Left ventricle myocardium superior (tissue), 1 donor: ENCODE data around the gene RNMT. TPM values are rescaled to one million over a fixed set of nuclear protein-coding genes. Genes with fewer than 3 reads are reported as not detected.

Experiments
- ATAC-seq: fragments of 200-7000 bp; cut with Tn5 transposase; one replicate; pipeline ENCODE4 v1.9.1; 2020; ENCODE audit warnings: mild to moderate bottlenecking, moderate library complexity
- DNase-seq: peaks from one replicate; pipeline ENCODE4 v3.0.0-alpha.2; 2020
- intact Hi-C: fragments of 100-400 bp; cut with micrococcal nuclease; formaldehyde crosslinking; loops from one replicate; pipeline ENCODE4 v1.11.0; 2022
- total RNA-seq: library from RNA; stranded (reverse); fragmentation: NEBNext Ultra II Directional; extraction: Animal tissue kit (Norgen Biotek cat#: 25700); gene quantifications from one replicate; pipeline ENCODE4 v1.2.1, GENCODE V29; 2021
- donor health status: DM: no; HTN: yes; CAD: no; lungs with severe emphysema.

The RNMT gene
- total RNA-seq, 1 donor from 2014 or later, result 20.0 TPM

DNA sequence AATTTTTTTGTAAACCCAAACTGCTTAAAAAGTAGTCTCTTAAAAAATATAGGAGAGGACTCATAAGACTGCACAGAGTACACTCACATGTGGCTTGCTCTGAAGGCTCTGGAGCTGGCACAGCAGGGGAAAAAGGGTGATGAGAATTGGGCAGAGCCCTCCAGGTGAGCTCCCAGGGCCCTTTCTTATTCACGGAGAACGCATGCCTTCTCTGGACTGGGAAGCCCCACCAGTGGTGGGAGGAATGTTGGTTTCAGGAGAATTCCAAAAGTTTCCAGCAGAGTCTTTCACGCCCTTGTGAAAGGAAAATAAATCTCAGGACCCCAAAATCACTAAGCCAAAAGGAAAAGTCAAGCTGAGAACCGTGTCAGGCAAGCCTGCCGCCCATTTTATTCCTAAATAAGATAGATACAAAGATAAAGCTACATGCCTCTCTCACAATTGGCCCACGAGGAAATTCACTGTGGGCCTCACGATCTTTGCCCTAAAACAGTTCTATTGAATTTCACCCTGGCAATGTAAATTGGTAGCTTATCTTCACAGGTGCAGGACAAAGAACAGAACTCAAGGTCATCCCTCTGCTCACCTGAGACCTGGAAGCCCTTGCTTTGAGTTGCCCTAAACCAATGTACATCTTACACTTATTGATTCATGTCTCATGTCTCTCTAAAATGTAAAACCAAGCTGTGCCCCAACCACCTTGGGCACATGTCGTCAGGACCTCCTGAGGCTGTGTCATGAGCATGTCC is 82.0 kb downstream of the RNMT start:
- intact Hi-C loops, result no loop called here
- ATAC-seq (no peak), DNase-seq (no peak)

DNA sequence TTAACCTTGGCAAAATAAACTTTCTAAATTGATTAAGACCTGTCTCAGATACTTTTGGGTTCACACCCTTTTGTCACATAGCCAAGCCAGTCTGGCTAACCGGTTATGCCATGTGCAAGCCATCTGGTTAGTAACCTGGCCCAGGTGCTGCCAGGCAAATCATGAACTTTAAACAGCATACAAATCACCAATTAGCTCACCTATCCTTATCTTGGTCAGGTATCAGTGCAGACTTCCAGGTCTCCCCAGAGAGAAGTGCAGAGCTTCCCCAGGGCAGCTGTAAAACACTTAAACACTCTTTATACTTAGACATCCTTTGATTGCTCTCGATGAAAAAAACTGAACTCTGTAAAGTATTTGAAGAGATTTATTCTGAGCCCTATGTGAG is 82.6 kb downstream of the RNMT start:
- intact Hi-C loops, result no loop called here
- DNase-seq, result no peak

DNA sequence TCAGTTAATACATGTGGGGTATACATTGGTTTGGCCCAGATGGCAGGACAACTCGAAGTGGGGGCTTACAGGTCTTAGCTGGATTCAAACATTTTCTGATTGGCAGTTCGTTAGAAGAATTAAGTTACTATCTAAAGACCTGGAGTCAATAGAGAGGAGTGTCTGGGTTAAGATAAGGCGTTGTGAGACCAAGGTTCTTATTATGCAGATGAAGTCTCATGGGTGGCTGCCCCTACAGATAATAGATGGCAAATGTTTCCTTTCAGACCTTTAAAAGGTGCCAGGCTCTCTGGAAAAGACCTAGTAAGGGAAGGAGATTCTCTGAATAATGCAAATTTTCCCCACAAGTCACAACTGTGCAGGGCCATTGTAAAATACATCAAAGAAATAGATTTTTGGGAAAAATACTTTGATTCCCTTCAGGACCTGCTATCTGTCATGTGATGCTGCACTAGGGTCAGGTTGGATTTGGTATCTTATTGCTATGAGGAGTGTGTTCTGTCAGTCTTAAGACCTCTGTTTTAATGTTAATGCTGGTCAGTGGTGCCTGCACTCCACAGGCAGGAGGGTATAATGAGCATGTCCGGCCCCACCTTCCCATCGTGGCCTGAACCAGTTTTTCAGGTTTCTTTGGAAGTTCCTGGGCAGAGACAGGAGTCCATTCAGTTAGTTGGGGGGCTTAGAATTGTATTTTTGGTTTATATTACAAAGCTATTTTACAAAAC is 83.2 kb downstream of the RNMT start:
- ATAC-seq (no peak), DNase-seq (no peak)
- intact Hi-C loops, result no loop called here

More for the DNA sequence above, 82.6 kb downstream of the RNMT start:
- no peak for ATAC-seq

DNA sequence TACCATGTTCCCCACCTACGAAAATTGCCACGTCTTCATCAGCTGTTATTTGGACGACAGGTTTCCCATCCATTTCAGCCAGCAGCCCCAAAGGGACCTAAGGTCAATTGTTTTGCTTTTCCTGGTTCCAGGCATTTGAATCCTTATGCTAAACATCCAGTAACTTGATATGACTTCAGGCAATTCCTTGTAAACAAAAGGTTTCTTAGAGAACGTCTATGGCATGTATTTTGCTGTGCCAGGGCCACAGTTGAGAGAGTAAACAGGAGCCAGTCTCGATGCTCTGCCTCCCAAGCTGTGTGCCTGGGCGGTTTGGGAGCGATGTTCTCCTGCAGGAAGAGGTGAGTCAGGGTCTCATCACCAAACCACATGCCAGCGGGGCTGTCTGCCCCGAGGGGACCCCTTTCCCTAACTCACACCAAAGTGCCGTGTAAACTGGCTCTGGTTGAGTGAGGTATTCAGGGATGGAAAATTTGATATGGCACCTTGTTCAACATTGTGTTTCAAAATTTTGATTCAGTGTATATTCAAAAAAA is 84.5 kb downstream of the RNMT start:
- DNase-seq (no peak), ATAC-seq (no peak)
- intact Hi-C loops, result no loop called here

DNA sequence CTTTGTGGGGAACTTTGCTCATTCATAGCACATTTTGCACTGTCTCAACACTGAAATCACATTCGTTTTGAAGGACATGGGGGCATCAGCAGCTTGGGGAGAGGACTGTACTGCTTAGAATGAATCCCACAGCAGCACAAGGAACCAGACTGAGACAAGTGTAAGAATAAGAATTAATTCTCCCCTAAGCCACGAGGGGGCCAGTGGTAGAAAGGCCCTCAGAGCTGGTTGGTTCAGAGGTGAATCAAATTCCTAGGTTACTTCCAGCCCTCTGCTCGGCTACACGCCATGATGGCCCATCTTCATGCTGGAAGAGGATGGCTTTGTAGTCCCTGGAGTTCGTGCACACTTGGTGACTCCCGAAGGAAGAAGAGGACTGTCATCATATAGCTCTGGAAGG is 85.5 kb downstream of the RNMT start:
- DNase-seq, result no peak
- no peak for ATAC-seq
- intact Hi-C loops, result no loop called here

DNA sequence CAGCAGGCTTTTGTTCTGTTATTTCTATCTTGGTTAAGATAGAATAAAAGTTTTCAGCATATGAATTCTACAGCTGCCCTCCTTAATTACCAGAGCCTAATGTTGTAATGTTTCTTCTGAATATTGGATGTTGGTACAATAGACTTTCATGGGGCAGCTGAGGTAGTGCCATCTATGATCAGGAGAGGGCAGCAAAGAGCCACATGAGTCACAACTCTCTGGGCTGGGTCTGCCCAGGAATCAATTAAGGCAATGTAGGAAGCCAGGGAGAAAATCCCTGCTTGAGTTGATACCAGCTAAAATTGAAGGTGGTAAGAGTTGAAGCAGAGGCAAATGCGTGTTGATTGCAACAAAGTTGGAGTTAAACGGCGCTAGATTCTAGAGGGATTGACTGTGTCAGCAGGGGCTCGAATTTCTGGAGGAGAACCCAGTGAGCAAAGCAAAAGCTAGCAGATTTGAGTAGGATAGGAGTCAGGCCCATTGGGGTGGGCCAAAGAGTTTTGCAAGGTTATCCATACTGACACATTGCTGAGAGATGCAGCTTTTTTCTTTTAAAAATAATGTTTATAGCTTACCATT is 86.9 kb downstream of the RNMT start:
- intact Hi-C loops, result no loop called here
- peak; percentile 86 for ATAC-seq
- peak; percentile 42 for DNase-seq

Other genes with a start within 250 kb of the RNMT start
- gene FAM210A, start 115 bp upstream of the RNMT start, total RNA-seq, result 52.0 TPM
- not detected for gene MC5R, start 97.5 kb downstream of the RNMT start, total RNA-seq
- gene MC2R, start 188.9 kb downstream of the RNMT start, total RNA-seq, result not detected